ENCODE data around the gene RBP4.

- TF ChIP-seq CTCF (IDR thresholded peaks at IDR 0.05) (no peak), ZFX (IDR thresholded peaks at IDR 0.05; ENCODE audit: borderline replicate concordance) (no peak)
Measured at GRCh38 chr10:93601774-93602162, 733 bp upstream of the RBP4 start.

Data from 22Rv1 (cell line).